Upper lobe of right lung (tissue), 1 donor: ENCODE measurements around the gene RSPRY1. TPM values are rescaled to one million over a fixed set of nuclear protein-coding genes. Genes with fewer than 3 reads are reported as not detected.

Source experiments
- ATAC-seq: fragments of 200-7000 bp; cut with Tn5 transposase; one replicate; pipeline ENCODE4 v1.9.1; 2020; ENCODE audit warnings: mild to moderate bottlenecking, moderate library complexity
- DNase-seq: peaks from one replicate; pipeline ENCODE4 v3.0.0-alpha.2; 2020
- H3K27ac ChIP-seq: fragments of 200-600 bp; one replicate; pipeline ENCODE4 v1.8.0; 2022
- H3K27me3 ChIP-seq: fragments of 200-600 bp; one replicate; pipeline ENCODE4 v1.8.0; 2022; ENCODE audit warnings: mild to moderate bottlenecking
- H3K36me3 ChIP-seq: fragments of 200-600 bp; one replicate; pipeline ENCODE4 v1.8.0; 2022
- H3K4me1 ChIP-seq: fragments of 200-600 bp; one replicate; pipeline ENCODE4 v1.8.0; 2022
- H3K4me3 ChIP-seq: fragments of 200-600 bp; one replicate; pipeline ENCODE4 v1.8.0; 2022; ENCODE audit warnings: mild to moderate bottlenecking
- H3K9me3 ChIP-seq: fragments of 200-600 bp; one replicate; pipeline ENCODE4 v1.8.0; 2022
- intact Hi-C: fragments of 100-400 bp; cut with DNase I; formaldehyde crosslinking; loops from one replicate; pipeline ENCODE4 v1.11.0; 2022
- total RNA-seq: library from RNA; stranded (reverse); fragmentation: NEBNext Ultra II Directional; extraction: Animal tissue kit (Norgen Biotek cat#: 25700); gene quantifications from one replicate; pipeline ENCODE4 v1.2.1, GENCODE V29; 2021
- TF ChIP-seq, protein P1 (sequence below): fragments of 200-600 bp; IDR thresholded peaks from one replicate; pipeline ENCODE4 v1.8.0; 2022; ENCODE audit warnings: antibody characterized with exemption
- donor health status: DM: no; HTN: yes; CAD: no; lungs with severe emphysema.

Gene RSPRY1
- total RNA-seq, 1 donor from 2014 or later = 36.2 TPM

DNA sequence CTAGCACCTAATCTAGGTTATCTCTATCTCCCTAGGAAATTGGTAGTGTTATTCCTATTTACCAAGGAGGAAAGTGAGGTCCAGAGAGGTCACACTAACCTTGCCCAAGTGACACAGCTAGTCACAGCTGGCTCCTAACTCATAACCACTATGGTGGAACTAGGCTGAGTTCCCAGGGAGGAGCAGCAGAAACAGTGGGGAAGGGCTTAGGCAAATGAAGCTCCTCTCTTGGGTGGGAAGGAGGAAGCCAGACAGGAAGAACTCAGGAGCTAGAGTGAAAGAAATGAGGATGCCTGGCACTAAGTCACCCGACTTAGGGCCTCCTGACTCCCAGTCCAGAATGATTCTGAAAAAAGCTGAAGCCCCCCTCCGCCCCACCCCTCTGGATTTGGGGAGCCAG lies 34.8 kb upstream of the RSPRY1 start:
- H3K4me1 ChIP-seq = peaks cover 41% of the 10 kb centered on the region
- no peak overlapping the region for H3K4me3 ChIP-seq
- DNase-seq (no peak), ATAC-seq (no peak)
- no peak overlapping the region for H3K27ac ChIP-seq
- TF ChIP-seq, protein P1, sequence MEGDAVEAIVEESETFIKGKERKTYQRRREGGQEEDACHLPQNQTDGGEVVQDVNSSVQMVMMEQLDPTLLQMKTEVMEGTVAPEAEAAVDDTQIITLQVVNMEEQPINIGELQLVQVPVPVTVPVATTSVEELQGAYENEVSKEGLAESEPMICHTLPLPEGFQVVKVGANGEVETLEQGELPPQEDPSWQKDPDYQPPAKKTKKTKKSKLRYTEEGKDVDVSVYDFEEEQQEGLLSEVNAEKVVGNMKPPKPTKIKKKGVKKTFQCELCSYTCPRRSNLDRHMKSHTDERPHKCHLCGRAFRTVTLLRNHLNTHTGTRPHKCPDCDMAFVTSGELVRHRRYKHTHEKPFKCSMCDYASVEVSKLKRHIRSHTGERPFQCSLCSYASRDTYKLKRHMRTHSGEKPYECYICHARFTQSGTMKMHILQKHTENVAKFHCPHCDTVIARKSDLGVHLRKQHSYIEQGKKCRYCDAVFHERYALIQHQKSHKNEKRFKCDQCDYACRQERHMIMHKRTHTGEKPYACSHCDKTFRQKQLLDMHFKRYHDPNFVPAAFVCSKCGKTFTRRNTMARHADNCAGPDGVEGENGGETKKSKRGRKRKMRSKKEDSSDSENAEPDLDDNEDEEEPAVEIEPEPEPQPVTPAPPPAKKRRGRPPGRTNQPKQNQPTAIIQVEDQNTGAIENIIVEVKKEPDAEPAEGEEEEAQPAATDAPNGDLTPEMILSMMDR = no peak
- intact Hi-C loops = no loop called here
- H3K27me3 ChIP-seq = no peaks in the 10 kb centered on the region
- no peaks in the 10 kb centered on the region for H3K9me3 ChIP-seq
- H3K36me3 ChIP-seq = peaks cover 43% of the 10 kb centered on the region

- Histone ChIP-seq H3K36me3 (peaks cover 52% of the 10 kb centered on the region), H3K27ac (peak overlapping the region; percentile 24), H3K4me1 (peaks cover 31% of the 10 kb centered on the region), H3K4me3 (no peak overlapping the region), H3K27me3 (no peaks in the 10 kb centered on the region), H3K9me3 (no peaks in the 10 kb centered on the region)
- DNase-seq (no peak), ATAC-seq (no peak)
- intact Hi-C loops = no loop called here
- TF ChIP-seq, protein P1 = no peak
Observed at GRCh38 chr16:57152096-57153093, 33.7 kb upstream of the RSPRY1 start.

DNA sequence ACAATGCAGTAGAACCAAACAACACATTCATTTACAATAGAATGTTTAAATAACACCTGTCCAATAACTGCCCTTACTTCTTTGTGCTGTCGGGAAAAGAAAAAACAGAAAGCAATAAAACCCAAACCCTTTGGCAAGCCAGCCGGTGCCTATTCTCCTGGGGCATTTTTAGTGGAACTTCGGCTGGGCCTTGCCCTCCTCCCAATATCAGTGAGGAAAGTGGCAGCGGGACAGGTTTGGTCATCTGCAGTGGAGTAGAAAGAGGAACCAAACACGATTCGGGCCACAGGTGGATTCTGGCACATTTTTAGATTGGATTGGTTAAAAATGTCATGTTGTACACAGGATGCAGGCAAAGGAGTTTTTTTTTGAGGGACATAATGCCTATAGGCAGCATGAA lies 32.3 kb upstream of the RSPRY1 start:
- H3K4me1 ChIP-seq = peaks cover 16% of the 10 kb centered on the region
- no peaks in the 10 kb centered on the region for H3K9me3 ChIP-seq
- no peak overlapping the region for H3K4me3 ChIP-seq
- no peak for DNase-seq
- peaks cover 65% of the 10 kb centered on the region for H3K36me3 ChIP-seq
- no peak overlapping the region for H3K27ac ChIP-seq
- intact Hi-C loops = no loop called here
- TF ChIP-seq, protein P1 = no peak
- no peak for ATAC-seq
- no peaks in the 10 kb centered on the region for H3K27me3 ChIP-seq

DNA sequence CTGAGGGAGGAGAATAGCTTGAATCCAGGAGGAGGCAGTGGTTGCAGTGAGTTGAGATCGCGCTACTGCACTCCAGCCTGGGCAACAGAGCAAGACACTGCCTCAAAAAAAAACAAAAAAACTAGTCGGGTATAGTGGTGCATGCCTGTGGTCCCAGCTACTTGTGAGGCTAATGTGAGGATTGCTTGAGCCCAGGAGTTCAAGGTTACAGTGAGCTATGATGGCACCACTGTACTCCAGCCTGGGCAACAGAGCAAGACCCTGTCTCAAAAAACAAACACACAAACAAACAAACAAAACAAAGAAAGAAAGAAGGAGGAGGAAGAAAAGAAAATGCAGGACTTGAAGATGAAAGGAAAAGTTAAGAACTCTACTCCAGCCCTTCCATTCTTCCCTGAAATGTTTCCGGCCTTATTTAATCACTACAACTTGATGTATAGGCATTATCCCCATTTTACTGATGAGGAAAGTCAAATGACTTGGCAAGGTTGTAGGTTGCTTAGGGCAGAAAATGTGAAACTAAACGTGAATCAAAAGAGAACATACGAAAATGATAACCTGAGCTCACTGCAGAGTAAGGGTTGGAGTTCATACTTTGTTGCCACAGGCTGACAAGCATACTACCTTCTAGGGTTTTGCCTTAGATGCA lies 30.3 kb upstream of the RSPRY1 start:
- Histone ChIP-seq H3K4me1 (peaks cover 7% of the 10 kb centered on the region), H3K27ac (no peak overlapping the region), H3K4me3 (no peak overlapping the region), H3K36me3 (peaks cover 72% of the 10 kb centered on the region), H3K27me3 (no peaks in the 10 kb centered on the region), H3K9me3 (no peaks in the 10 kb centered on the region)
- intact Hi-C loops = no loop called here
- no peak for ATAC-seq
- TF ChIP-seq, protein P1 = no peak
- DNase-seq = no peak

GRCh38 chr16:57156351-57156703 lies 29.8 kb upstream of the RSPRY1 start:
- DNase-seq (no peak), ATAC-seq (no peak)
- H3K9me3 ChIP-seq = no peaks in the 10 kb centered on the region
- no peak overlapping the region for H3K27ac ChIP-seq
- H3K36me3 ChIP-seq = peaks cover 76% of the 10 kb centered on the region
- no peaks in the 10 kb centered on the region for H3K27me3 ChIP-seq
- H3K4me3 ChIP-seq = no peak overlapping the region
- intact Hi-C loops = no loop called here
- TF ChIP-seq, protein P1 = no peak
- peaks cover 7% of the 10 kb centered on the region for H3K4me1 ChIP-seq
